ENCODE measurements around the gene STIM1.

STIM1 gene

GRCh38 chr11:4138497-4138896 lies 283.0 kb downstream of the STIM1 start:
- no peak for FAIRE-seq

DNA sequence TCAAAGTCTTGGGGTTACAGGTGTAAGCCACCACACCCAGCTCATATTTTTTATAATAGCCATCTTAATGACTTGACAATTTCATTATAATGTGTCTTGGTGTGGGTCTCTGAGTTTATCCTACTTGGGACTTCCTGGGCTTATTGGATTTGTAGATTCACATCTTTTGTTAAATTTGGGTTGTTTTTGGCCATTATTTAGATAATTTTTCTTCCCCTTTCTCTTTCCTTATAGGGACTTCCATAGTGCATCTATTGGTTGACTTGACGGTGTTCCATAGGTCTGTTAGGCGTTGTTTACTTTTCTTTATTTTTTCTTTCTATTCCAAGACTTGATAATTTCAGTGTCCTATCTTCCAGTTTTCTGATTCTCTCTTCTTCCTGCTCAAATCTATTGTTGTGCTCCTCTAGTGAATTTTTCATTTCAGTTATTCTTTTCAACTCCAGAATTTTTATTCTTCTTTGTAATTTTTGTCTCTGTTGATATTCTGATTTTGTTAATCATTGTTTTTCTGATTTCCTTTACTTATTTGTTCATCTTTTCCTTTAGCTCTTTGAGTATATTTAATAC lies 284.7 kb downstream of the STIM1 start:
- peak; percentile 3 for FAIRE-seq
